Ovary (tissue), 9 donors: Measurements from ENCODE around the gene ZHX3. TPM values are rescaled to one million over a fixed set of nuclear protein-coding genes. Genes with fewer than 3 reads are reported as not detected.

Experiments used
- DNase-seq, 5 donors: peaks; one replicate each; pipeline ENCODE4 v3.0.0-alpha.2; 2019 to 2020
- H3K27ac ChIP-seq, 2 donors: fragments of 200-600 bp; one replicate each; pipeline versions ENCODE4 v1.5.1 to v1.8.0; 2019 to 2022
- H3K27me3 ChIP-seq: fragments of 200-600 bp; one replicate; pipeline ENCODE4 v1.8.0; 2022
- H3K36me3 ChIP-seq: fragments of 200-600 bp; sonication (generic); one replicate; pipeline ENCODE4 v1.5.1; 2019
- H3K4me1 ChIP-seq: one replicate; pipeline ENCODE4 v1.8.1; 2013; ENCODE audit warnings: mild to moderate bottlenecking, moderate library complexity; ENCODE audit not compliant: insufficient read depth
- H3K4me3 ChIP-seq: fragments of 200-600 bp; sonication (generic); one replicate; pipeline ENCODE4 v1.5.1; 2017
- H3K9me3 ChIP-seq, 2 donors: fragments of 200-600 bp in 1 of 2; sonication (generic) in 1 of 2; one replicate each; pipeline versions ENCODE4 v1.5.1 to v1.8.1; 2013 to 2019; ENCODE audit warnings: mild to moderate bottlenecking in 1 of 2, moderate library complexity in 1 of 2
- EP300 ChIP-seq: sonication (generic); formaldehyde crosslinking; IDR thresholded peaks from one replicate; pipeline ENCODE4 v1.6.1; 2017; ENCODE audit warnings: antibody characterized with exemption
- POLR2A ChIP-seq: fragments of 450-650 bp; IDR thresholded peaks from one replicate; pipeline ENCODE4 v1.6.1; 2017; ENCODE audit warnings: antibody characterized with exemption, mild to moderate bottlenecking, moderate library complexity
- WGBS, 3 donors: extraction: QIAGEN DNeasy Blood & Tissue Kit in 1 of 3; methylation state at CpG; one replicate each; pipeline versions ENCODE4 v1.1.5 to v1.1.7; 2013 to 2017; 5-methylcytosine and 5-hydroxymethylcytosine counted together
- intact Hi-C, 4 donors: fragments of 100-400 bp; cut with DNase I; formaldehyde crosslinking; loops; one replicate each; pipeline versions ENCODE4 v1.11.0 to v1.15.1; 2022 to 2023
- microRNA-seq, 3 donors: library from miRNA; unstranded; fragments of <30 nt; microRNA quantifications; one replicate each; pipeline versions ENCODE4 to v1.2.0, GENCODE V29; 2019 to 2020
- polyA plus RNA-seq, 2 donors: library from polyadenylated mRNA; stranded (reverse); fragments of 200-250 nt in 1 of 2; fragments of 350-450 nt in 1 of 2; fragmentation: Illumina TruSeq in 1 of 2; extraction: RNeasy Lipid Tissue Mini Kit (QIAGEN cat#74804) in 1 of 2; gene quantifications; one replicate each; pipeline ENCODE4 v1.2.3, GENCODE V29; 2013 to 2014
- small RNA-seq: library from RNA; depleted of rRNA; stranded (forward); fragments of <200 nt; gene quantifications from one replicate; pipeline ENCODE3, GENCODE V24; 2016
- total RNA-seq, 7 donors: library from RNA; depleted of rRNA in 2 of 7; stranded (reverse); fragments of >200 nt in 2 of 7; fragmentation: NEBNext Ultra II Directional in 3 of 7; extraction: Animal tissue kit (Norgen Biotek cat#: 25700) in 3 of 7; gene quantifications; one replicate each; pipeline versions ENCODE4 v1.1.0 to v1.2.4, GENCODE V29; 2016 to 2023
- TF ChIP-seq, protein P1 (sequence below), 3 donors: fragments of 450-650 bp in 2 of 3; fragments of 200-600 bp in 1 of 3; IDR thresholded peaks; one replicate each; pipeline versions ENCODE4 v1.5.1 to v1.8.0; 2016 to 2022; ENCODE audit warnings: antibody characterized with exemption in 3 of 3, mild to moderate bottlenecking in 1 of 3
- donor health status: DM: no; HTN: no; CAD: no; lungs with moderate emphysema.
- donor health status: DM: no; HTN: no; CAD: no.
- donor health status: Bipolar disorder and iron deficiency.
- donor health status: DM: yes; HTN: yes; CAD: no.
- donor health status: DM: no; HTN: no; CAD: no.
- donor health status: DM: yes; HTN: yes; CAD: no.

Gene ZHX3
- total and polyA plus RNA-seq, 9 donors = 17.5 to 72.0 (median 39.6) TPM

DNA sequence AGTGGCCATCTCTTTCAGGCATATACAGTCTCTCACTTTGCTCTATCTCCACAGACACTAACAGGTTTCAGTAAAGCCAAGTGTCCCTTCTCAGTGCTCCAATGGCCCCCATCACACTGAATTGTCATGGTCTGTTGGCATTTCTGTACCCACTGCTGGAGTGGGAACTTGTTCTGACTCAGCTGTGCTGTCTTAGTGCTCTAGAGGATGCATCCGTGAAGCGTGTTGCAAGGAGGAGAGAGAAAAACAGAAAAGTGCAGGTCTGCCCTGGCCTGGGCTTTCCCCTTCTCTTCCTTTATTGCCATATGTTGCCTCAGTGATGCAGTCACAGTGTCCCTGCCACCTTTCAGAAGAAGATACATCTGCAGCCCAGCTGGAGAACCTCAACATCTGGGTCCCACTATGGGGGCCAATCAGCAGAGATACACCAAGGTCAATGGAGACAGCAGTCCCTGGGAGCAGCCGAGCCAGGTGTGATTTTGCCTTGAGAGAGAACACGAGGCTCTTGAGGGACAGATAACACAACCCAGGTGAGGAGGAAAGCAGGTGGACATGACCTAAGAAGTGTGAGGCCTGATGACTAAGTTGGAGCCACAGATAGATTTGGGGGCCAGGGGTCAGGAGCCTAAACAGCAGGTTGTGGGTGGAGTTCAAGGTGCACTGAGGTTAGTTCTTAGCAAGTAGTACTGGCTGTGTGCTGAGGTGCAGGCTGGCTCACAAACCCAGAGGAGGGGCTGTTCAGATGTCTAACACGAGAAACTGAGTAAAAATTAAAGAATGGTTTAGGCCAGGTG, 185.7 kb downstream of the ZHX3 start:
- no peak overlapping the region for H3K27ac ChIP-seq
- H3K4me1 ChIP-seq = peaks cover 3% of the 10 kb centered on the region
- WGBS, 3 donors = 66 to 73% (median 67%) methylated on average over 5 of the region's 5 CpGs
- no peak overlapping the region for H3K4me3 ChIP-seq
- no peaks in the 10 kb centered on the region for H3K9me3 ChIP-seq
- TF ChIP-seq, protein P1, sequence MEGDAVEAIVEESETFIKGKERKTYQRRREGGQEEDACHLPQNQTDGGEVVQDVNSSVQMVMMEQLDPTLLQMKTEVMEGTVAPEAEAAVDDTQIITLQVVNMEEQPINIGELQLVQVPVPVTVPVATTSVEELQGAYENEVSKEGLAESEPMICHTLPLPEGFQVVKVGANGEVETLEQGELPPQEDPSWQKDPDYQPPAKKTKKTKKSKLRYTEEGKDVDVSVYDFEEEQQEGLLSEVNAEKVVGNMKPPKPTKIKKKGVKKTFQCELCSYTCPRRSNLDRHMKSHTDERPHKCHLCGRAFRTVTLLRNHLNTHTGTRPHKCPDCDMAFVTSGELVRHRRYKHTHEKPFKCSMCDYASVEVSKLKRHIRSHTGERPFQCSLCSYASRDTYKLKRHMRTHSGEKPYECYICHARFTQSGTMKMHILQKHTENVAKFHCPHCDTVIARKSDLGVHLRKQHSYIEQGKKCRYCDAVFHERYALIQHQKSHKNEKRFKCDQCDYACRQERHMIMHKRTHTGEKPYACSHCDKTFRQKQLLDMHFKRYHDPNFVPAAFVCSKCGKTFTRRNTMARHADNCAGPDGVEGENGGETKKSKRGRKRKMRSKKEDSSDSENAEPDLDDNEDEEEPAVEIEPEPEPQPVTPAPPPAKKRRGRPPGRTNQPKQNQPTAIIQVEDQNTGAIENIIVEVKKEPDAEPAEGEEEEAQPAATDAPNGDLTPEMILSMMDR (IDR thresholded peaks at IDR 0.05) = no peak
- TF ChIP-seq EP300 (no peak), POLR2A (no peak)
- DNase-seq = no peak
- intact Hi-C loops = no loop called here
- no peaks in the 10 kb centered on the region for H3K27me3 ChIP-seq
- no peaks in the 10 kb centered on the region for H3K36me3 ChIP-seq

Small RNA genes within 50 kb of the gene (microRNA-seq; reads per million reads assigned to microRNA genes)
- 0 reads per million in 3 donors for gene MIR6871

Small RNA genes within 50 kb of the gene (small RNA-seq; reads per million reads assigned to genes)
- not detected for gene AL022394.1
- gene MIR6871 = not detected
- gene RN7SL615P = not detected

Other genes starting within 250 kb of the ZHX3 start
- 100 to 1,000 TPM in 5 of 7 donors, 10 to 100 TPM in 2; 63.0 to 158 (median 104) TPM for gene PLCG1, start 180.2 kb downstream of the ZHX3 start, total RNA-seq
- gene PLCG1, start 180.2 kb downstream of the ZHX3 start, polyA plus RNA-seq = 10 to 100 TPM; 56.1 to 77.2 TPM
- gene LPIN3, start 23.1 kb upstream of the ZHX3 start, total RNA-seq = 10 to 100 TPM in 6 of 7 donors, 1 to 10 TPM in 1; 8.3 to 21.6 (median 16.4) TPM
- gene LPIN3, start 23.1 kb upstream of the ZHX3 start, polyA plus RNA-seq = 10 to 100 TPM in 1 of 2 donors, 1 to 10 TPM in 1; 5.1 to 12.5 TPM
- 10 to 100 TPM in 4 of 7 donors, 1 to 10 TPM in 3; 1.5 to 33.5 (median 14.6) TPM for gene EMILIN3, start 49.1 kb upstream of the ZHX3 start, total RNA-seq
- 1 to 10 TPM; 2.0 to 4.2 TPM for gene EMILIN3, start 49.1 kb upstream of the ZHX3 start, polyA plus RNA-seq